ENCODE data around the gene TEDC1. TPM values are rescaled to one million over a fixed set of nuclear protein-coding genes. Genes with fewer than 3 reads are reported as not detected.

Gene TEDC1
- total and polyA plus RNA-seq, 2 donors from 2014 or later = 6.9 to 13.2 TPM

DNA sequence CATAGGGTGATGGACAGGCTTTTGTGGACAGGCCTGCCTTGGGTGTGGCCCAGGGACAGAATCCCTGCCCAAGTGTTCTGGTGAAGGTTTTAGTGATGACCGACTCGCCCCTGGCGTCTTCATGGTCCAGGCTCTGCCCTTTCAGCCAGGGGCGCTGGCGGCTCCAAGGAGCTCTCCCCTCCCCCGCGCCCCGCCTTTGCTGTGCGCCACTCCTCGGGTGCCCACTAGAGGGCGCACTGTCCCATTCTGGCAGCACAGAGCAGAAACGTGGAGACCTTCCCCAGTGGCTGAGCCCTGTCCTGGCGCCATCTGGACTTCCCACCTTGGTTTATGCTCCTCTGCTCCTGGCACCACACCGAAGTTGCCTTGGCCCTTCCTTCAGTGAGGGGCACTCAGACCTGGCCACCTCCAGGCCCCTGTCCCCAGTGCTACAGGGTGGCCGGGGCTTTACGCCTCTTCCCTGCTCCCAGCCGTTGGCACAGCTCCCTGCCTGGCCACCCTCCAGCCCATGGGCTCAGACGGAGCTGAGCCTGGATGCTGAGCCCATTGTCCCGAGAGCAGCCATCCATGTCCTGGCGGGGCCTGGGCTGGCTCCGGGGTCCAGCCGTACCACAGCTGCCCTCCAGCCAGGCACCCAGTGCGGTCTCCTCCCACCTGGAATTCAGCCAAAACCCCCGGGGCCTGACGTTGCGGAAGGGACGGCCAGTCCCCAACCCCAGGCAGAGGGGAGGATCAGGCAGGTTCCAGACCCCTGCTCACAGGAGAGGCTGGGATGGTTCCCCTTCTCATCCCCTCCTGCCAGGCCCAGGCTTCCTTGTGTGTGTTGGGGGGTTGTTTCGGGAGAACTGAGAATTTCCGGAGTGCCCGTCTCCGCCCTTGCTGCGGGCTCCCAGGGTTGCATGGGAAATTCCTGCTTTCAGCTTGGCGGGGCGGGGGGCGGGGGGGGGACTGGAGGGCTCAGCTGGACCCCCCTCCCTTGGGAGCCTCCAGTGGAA is 9.9 kb upstream of the TEDC1 start:
- DNase-seq (peak; percentile 95 to 96 (median 95)), FAIRE-seq (no peak)
- Histone ChIP-seq H3K4me3 (ENCODE audit: low read length in 3 of 3) (peak overlapping the region; percentile 43 to 59 (median 44)), H3K4me1 (ENCODE audit: control insufficient read depth in 2 of 3, insufficient read depth in 2 of 3, low read depth in 1 of 3, low read length in 3 of 3) (peaks cover 0 to 50% (median 26%) of the 10 kb centered on the region in 3 donors), H3K9me3 (ENCODE audit: control insufficient read depth in 2 of 3, insufficient read depth in 1 of 3, low read length in 3 of 3) (no peaks in the 10 kb centered on the region), H3K36me3 (ENCODE audit: control insufficient read depth in 2 of 3, insufficient read depth in 3 of 3, low read length in 3 of 3) (peaks cover 0 to 5% (median 0%) of the 10 kb centered on the region in 3 donors), H3K27ac (ENCODE audit: low read depth in 2 of 2, low read length in 2 of 2) (peak overlapping the region; percentile 96 to 99), H3K9ac (ENCODE audit: low read length in 3 of 3) (peak overlapping the region in 2 of 3 donors; percentile 72 to 84), H3K27me3 (ENCODE audit: control insufficient read depth, insufficient read depth, low read length) (no peaks in the 10 kb centered on the region)
- TF ChIP-seq CTCF (IDR thresholded peaks at IDR 0.05; ENCODE audit: borderline replicate concordance, extremely low read depth, insufficient read depth) = peak; percentile 99
- intact Hi-C loops (cut with DNase I) = no loop called here

DNA sequence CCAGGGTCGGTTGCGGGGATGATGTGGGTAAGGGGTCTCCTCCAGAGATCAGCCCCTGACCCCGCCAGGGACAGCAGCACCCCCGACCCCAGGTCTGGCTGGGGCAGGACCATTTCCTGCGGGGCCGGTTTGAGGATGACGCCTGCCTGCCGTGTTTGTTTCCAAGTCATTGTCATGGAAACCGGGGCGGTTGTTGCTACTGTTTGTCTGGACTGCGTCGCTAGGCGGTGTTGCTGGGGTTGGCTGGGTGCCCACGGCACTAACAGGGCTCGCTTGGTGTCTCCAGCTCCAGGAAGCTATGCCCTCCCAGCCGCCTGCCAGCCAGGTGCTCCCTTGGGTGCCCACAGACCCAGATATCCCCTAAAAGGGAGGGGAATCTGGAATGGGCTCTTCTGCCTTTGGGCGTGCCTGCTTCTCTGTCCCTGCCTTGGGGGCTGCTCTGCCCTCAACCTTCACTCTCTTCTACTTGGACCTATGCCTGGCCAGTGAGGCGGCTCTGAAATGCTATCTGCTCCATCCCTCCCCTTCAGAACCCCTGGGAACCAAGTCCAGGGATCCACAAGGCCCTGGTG is 9.1 kb upstream of the TEDC1 start:
- no peak for FAIRE-seq
- peak; percentile 97 to 99 (median 98) for DNase-seq
- peaks cover 0 to 46% (median 25%) of the 10 kb centered on the region in 3 donors for H3K4me1 ChIP-seq (ENCODE audit: control insufficient read depth in 2 of 3, insufficient read depth in 2 of 3, low read depth in 1 of 3, low read length in 3 of 3)
- TF ChIP-seq CTCF (IDR thresholded peaks at IDR 0.05; ENCODE audit: borderline replicate concordance, extremely low read depth, insufficient read depth) = no peak
- peak overlapping the region in 2 of 3 donors; percentile 59 to 65 for H3K9ac ChIP-seq (ENCODE audit: low read length in 3 of 3)
- peaks cover 0 to 5% (median 0%) of the 10 kb centered on the region in 3 donors for H3K36me3 ChIP-seq (ENCODE audit: control insufficient read depth in 2 of 3, insufficient read depth in 3 of 3, low read length in 3 of 3)
- H3K27me3 ChIP-seq (ENCODE audit: control insufficient read depth, insufficient read depth, low read length) = no peaks in the 10 kb centered on the region
- peak overlapping the region; percentile 96 to 99 for H3K27ac ChIP-seq (ENCODE audit: low read depth in 2 of 2, low read length in 2 of 2)
- H3K4me3 ChIP-seq (ENCODE audit: low read length in 3 of 3) = peak overlapping the region in 1 of 3 donors; percentile 37
- no peaks in the 10 kb centered on the region for H3K9me3 ChIP-seq (ENCODE audit: control insufficient read depth in 2 of 3, insufficient read depth in 1 of 3, low read length in 3 of 3)
- intact Hi-C loops (cut with DNase I) = no loop called here

- Histone ChIP-seq H3K36me3 (ENCODE audit: control insufficient read depth in 2 of 3, insufficient read depth in 3 of 3, low read length in 3 of 3) (peaks cover 0 to 5% (median 0%) of the 10 kb centered on the region in 3 donors), H3K27ac (ENCODE audit: low read depth in 2 of 2, low read length in 2 of 2) (peak overlapping the region; percentile 96 to 99), H3K4me3 (ENCODE audit: low read length in 3 of 3) (peak overlapping the region in 1 of 3 donors; percentile 37), H3K9ac (ENCODE audit: low read length in 3 of 3) (peak overlapping the region in 2 of 3 donors; percentile 59 to 65), H3K9me3 (ENCODE audit: control insufficient read depth in 2 of 3, insufficient read depth in 1 of 3, low read length in 3 of 3) (no peaks in the 10 kb centered on the region), H3K4me1 (ENCODE audit: control insufficient read depth in 2 of 3, insufficient read depth in 2 of 3, low read depth in 1 of 3, low read length in 3 of 3) (peaks cover 0 to 43% (median 21%) of the 10 kb centered on the region in 3 donors), H3K27me3 (ENCODE audit: control insufficient read depth, insufficient read depth, low read length) (no peaks in the 10 kb centered on the region)
- no peak for TF ChIP-seq CTCF (IDR thresholded peaks at IDR 0.05; ENCODE audit: borderline replicate concordance, extremely low read depth, insufficient read depth)
- no peak for DNase-seq
- intact Hi-C loops (cut with DNase I) = no loop called here
- FAIRE-seq = no peak
These were observed 8.4 kb upstream of the TEDC1 start for GRCh38 chr14:105482486-105483110.

Data from kidney (tissue), 14 donors.